ENCODE data around the gene APBB2.
"Not testable (repeated sequence)": the region's sequence is repeated elsewhere in the genome, so short reads cannot be mapped to it uniquely, and the experiment has no call there.

Gene APBB2

DNA sequence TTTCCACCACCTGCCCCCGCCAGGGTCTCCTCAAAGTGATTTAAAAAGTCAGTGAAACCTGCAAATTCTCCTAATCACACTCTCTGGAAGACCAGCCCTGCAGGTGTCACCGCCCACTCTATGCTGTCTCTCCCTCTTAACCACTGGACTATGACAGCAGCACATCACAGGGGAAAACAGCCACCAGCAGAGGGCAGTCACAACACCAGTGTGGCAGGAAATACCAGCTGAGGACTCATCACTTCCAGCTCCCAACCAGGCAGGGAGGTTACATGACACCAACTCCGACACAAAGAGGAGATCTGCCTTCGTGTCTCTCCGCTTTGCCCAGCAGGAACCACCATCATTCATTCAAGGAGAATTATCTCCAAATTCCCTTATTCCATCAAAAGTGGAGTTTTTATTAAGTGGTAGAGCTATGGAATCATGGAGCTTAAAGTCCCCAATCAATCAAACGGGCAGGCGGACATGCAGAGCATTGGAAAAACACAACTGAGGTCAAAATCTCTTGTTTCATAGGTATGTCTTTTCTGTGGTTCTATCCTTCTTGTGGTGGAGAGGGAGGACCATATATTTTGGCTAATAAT, 373.3 kb downstream of the APBB2 start:
- DNase-seq: peak; percentile 90

DNA sequence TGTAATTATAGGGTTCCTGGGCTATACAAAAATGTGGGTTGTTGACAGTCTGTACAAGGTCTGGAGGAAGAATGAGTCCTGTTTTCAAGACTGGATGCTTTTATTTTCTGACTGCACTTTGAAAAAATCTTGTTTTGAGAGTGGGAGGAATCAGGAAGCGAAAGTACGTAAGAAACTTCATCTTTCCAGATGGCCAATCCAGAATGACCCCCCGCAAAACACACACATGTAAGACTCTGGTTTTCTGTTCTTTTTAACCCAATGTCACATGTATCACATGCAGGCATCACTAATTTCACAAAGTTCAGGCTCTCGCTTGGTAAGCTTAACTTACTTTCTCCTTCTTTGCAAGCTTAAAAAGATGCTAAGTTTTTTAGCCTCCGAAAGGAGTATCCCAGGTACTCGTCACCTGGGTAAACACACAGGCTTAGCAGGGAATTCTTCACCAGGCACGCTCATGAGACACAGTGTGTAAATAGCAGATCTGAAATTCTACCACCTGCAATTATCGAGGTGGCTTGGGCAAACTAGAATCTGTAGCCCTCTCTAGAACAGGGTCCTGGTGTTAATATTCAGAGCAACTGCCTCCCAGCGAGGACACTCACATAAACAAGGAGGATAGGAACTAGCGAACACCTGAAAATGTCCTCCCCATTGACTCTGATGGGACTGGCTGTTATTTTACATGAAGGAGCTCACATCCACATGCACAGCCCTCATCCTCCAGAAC, 373.9 kb downstream of the APBB2 start:
- no peak for DNase-seq

DNA sequence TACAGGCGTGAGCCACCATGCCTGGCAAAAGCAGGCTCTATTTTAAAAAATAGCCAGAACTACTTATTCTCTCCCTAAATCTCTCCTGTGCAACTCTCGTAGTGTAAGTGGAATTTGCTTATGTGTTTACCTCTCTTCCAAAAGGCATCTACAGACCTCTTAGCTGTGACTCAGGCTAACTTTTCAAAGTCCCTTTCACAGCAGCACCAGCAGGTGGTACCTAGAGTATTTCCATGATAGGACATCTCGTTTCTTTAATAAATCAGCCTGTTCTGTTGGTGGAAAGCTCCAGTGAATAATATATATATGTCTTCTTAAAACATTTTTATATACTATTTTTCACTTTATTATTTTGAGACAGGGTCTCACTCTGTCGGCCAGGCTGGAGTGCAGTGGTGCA, 375.6 kb downstream of the APBB2 start:
- DNase-seq: no peak

DNA sequence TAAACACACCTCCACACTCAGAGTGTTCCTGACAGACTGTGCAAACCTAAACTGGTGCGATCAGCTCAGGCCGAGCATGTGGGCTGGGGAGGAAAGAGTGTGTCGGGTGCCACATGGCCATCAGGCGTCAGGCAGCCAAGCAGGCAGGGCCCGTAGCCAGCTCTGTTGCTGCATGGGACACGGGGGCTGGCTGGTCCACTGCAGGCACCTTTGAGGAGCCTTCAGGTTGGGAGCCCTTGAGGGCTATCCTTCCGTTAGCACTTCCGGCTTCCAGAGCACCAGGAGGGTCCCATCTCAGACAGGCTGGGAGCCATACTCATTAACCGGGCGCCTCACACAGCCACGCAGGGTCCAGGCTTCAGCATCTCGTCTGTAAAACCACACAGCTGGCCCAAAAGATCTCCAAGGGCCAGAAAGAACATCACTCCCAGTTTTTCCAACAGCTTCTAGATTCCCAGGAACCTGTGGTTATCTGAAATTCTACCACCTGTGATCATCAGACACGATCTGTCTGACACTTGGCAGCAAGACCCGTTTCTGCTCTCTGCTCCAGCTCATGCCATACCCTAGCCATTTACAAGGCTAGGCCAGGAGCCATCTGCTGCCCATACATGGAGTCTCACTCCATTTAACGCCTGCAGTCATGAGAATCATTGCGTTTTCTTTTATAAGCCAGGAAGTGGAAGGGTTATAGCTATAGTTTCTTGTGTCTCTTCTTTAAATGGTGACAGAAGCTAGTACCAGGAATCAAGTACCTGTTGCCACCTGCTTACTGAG, 377.1 kb downstream of the APBB2 start:
- DNase-seq: no peak

DNA sequence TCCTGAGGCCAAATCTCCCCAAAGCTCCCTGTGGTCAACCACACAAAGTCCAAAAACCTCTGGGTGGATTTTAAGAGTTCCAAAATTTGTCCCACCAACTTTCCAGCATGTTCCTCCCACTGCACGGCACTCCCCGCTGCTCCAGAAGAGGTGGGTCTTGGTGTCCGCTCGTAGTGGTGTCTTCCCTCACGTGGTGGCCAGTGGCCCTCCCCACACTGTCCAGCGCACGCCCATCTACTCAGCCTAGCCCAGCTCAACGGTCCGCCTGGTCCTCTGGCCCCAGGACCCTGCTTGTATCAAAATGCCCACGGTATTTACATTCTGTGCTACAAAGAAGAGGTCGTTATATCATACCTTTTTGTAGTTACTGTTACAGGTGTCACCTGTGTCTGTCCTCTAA, 381.1 kb downstream of the APBB2 start:
- DNase-seq: no peak

DNA sequence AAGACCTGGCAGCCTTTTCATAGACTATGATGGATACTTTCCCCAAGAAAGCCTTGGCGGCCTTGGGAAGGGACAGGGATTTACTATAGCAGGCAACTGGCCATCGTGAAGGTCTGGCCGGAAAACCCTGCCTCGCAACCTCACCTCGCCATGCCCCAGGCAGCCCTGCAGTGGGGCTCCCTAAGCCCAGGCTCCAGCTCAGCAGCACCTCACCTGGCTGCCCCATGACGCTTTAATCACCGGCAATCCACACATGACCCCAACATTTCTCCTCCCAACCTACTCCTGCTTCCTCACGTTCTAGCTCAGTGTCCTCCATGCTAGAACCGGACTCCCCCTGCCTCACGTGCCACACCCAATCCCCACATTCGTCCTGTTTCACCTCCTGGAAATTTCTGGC, 382.2 kb downstream of the APBB2 start:
- no peak for DNase-seq

DNA sequence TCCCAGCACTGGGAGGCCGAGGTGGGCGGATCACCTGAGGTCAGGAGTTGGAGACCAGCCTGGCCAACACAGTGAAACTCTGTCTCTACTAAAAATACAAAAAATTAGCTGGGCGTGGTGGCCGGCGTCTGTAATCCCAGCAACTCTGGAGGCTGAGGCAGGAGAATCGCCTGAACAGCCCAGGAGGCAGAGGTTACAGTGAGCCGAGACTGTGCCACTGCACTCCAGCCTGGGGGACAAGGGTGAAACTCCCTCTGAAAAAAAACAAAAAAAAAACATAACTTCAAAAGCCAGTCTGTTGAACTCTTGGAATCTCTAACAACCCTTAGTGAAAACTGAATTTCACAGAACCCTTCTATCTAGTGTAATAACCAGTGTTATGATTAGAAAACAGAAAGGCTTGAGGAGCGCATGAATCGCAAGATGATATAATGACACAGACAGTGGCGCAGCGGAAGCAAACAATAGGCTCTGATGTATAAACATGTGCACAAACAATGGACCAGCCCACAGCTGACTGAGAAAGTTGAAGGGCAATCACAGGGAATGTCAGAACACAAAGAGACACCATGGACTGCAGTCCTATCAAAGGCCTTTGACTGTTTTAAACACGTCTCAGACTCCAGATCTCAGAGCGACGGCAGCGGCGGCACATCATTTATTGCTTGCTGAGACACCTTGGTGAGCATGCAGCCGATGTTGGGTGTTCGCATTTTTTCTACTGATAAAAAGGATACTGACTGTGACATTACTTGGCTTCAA, 383.0 kb downstream of the APBB2 start:
- no peak for DNase-seq

DNA sequence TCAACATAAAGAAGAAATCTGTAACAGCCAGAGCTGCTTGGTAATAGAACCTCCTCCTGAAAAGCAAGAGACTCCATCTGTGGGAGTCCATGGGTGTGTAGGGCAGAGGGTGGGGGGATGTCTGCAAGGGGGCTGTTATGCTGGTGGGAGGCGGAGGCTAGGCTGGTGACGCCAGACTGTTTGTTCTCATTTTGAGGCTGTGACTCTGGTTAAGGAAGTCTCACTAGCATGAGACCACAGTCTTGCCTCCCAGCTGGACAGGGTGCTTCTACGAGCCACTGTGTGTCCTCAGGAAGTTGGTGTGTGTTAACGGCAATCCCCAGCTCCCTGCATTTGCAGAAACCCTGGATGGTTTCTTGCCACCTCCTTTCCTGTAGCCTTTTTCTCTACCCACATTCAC, 384.8 kb downstream of the APBB2 start:
- no peak for DNase-seq

DNA sequence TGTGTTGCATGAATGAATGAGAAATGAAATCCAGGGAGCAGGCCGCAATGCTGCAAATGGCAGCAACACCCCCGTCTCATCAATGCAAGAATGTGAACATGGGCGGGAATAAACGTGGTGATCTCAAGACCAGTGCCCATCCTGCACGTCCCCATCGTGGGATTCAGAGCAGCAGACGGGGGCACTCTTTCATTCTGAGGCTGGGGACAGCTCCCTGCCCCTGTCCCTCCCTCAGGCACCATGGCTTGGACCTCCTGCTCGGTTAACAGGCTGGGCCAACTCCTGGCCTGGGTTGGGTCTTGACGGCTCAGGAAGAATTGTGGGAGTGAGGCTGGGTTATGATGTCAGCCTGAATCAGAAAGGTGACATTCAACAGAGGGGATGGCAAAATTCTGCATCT, 385.7 kb downstream of the APBB2 start:
- no peak for DNase-seq

DNA sequence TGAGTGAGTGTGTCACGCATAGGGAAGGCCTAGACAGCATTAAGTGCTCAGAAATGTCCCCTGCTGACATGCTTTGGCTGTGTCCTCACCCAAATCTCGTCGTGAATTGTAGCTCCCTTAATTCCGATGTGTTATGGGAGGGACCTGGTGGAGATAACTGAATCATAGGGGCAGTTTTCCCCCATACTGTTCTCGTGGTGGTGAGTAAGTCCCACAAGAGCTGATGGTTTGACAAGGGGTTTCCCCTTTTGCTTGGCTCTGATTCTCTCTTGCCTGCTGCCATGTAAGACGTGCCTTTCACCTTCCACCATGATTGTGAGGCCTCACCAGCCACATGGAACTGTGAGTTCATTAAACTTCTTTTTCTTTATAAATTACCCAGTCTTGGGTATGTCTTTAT, 386.6 kb downstream of the APBB2 start:
- no peak for DNase-seq

DNA sequence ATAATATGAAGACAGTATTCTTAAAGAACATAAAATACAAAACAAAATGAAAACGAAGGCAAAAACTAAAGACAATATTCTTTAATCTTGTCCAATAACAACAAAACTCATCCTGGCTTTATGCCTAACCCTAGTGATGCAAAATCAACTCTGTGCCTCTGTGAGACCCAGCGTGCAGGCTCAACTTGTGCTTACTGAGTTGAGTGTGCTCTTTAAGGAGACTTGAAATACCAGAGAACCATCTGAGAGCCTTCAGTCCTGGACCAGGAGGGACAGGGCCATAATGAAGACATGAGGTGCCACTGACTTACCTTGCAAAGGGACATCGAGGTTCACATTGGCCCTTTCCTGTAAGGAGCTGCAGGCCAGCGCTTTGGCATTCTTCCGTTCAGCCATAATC, 387.5 kb downstream of the APBB2 start:
- no peak for DNase-seq

DNA sequence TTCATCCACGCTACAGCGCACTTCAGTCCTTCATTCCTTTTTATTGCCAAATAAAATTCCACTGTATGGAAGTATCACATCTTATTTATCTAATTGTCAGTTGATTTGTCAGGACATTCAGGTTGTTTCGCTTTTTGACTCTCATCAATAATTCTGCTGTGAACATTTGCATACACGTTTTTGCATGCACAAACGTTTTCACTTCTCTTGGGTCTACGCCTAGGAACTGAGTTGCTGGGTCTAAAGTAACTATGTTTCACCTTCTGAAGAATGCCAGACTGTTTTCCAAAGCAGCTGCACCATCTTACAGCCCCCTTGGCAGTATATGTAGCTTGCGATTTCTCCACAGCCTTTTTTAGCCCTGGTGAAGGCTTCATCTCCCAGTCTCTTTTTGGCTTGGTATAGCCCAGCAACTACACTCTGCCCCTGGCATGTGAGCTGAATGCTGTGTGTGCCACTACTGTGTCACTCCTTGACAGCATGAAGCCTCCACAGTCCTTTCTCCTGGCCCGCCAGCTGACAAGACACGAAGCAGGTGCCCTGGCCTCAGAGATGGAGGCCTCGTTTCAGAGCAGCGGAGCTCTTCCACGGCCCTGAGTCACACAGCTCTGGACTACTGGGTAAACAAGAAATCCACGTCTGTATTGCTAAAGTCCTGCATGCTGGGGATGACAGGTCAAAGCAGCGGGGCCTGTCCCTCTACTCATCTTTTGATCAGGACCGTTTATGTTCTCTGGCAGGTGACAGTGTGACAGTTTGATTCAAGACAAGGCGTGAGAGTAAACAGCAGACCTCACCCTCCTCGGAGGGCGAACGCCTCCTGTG, 389.1 kb downstream of the APBB2 start:
- DNase-seq: peak; percentile 5

DNA sequence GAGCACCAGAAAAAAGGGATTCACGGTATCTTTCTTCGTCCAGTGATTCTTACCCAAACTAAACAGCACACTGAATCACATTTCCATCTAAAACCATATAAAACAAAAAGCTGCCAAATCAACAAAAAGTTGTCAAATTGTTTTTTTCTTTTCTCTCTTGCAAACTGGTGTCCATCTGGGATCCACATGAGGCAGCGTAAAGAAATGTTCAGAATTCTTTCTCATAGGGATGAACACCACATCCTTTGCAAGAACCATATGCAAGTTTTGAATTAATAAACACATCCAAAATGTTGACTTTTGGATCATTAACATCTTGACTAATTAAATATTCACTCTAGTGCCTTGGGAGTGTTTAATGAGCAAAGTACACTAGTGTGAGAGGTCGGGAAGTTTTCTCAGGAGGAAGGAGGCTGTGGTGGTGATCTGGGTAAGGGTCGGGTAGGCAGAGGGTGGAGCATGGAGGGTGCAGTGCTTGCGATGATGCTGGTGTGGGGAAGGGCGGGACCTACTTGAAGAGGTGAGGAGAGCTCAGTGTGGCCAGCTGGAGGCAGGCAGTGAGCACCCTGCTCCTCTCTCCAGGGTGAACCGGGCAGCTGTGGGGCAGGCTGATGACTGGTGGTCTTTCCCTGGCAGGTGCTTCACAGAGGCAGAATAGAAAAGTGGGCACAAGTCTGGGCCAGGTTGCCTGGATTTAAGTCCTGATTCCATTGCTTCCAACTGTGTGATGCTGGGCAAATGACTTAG, 391.7 kb downstream of the APBB2 start:
- no peak for DNase-seq

DNA sequence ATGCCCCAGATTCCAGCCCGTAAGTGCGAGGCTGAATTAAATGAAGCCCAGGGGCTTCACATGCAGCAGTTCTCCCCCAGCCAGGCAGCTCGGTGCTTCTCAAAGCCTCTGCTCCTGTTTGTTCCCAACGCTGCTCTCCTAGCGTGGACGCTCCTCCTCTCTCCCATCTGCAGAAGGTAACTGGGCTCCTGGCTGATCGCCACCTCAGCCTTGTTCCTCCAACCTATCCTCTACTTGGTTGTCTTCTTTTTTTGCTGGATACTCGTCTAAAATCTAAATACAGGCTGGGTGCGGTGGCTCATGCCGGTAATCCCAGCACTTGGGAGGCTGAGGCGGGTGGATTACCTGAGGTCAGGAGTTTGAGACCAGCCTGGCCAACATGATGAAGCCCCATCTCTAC, 394.2 kb downstream of the APBB2 start:
- DNase-seq: no peak

DNA sequence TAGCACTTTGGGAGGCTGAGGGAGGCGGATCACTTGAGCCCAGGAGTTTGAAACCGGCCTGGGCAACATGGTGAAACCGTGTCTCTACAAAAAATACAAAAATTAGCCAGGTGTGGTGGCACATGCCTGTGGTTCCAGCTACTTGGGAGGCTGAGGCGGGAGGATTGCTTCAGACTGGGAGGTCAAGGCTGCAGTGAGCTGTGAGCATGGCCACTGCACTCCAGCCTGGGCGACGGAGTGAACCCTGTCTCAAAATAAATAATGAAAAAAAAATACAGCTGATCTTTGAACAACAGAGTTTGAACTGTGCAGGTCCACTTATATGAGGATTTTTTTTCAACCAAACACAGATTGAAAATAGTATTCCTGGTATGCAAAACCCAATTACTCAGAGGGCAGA, 397.2 kb downstream of the APBB2 start:
- DNase-seq: not testable (repeated sequence)

DNA sequence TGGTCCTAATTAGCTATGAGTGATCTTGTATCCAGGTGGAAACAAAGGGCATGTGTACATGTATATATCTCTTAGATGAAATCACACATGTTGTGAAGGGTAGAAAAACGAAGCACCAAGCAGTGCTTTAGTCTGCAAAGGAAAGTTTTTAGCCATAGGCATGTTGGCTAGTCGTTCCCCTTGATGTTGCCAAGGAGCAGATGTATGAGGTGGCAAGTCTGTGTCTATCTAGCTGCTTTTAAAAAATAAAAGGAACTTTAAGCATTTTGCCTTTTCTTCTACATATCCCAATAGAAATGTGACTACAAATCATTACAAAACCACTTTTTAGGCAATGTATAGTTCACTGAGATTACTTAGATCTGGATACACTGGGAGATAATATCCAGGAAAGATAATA, 401.5 kb downstream of the APBB2 start:
- no peak for DNase-seq

DNA sequence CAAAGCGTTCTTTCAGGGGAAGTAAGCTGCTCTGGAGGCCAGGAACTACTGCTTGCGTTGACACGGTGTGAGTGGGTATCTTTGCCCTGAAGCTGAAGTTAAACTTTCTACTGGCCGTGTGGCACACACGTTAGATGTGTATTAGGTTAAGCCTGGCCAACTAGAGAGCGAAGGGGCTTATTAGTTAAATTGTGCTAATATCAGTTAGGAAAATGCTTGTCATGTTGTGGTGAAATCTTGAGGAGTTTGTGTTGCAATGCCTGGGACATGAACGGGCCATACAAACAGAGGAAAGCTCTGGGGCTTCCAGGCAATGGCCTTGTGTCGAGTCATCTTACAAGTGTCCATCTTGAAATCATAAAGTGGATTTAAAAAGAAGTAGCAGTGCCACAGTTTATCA, 402.0 kb downstream of the APBB2 start:
- no peak for DNase-seq

DNA sequence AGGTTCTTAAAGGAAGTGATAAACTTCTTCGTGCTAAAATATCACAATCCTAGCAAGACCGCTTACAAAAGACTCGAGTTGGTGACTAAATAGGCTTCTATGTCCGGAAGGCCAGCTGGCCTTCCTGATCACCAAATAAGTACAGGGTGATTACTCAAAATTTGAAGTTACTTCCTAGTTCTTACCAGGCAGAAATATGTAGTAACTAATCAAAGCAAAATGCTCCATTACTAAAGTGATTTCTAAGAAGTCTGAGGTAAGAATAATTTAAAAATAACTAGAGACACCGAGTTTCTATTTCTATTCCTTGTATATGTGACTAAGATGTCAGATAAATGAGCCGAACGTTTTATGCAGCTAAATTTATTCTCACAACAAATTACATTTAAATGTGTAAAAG, 402.4 kb downstream of the APBB2 start:
- DNase-seq: no peak

DNA sequence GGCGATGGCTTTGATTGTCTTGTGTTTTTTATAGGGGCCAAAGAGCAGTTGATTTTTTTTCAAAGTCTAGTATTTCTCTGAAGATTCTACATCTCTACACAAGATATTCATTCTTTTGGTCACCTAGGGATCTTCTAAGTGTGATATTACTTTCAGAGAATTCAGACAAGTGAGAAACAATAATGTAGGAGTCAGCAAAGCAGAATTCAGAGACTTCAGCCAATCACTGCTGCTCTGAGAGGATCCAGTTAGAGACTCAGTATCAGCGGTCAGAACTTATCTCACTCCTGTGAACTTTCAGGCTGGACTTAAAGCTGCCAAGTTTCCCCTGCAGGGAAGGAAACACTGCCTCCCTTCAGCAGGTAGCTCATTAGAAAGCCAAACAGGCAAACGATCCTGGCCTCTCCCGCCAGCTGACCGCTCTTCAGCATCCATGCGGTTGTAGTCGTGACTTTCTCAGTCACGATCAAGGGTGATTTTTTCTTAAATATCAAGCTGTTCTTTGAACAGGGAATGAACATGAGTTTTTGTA, 405.4 kb downstream of the APBB2 start:
- DNase-seq: no peak

DNA sequence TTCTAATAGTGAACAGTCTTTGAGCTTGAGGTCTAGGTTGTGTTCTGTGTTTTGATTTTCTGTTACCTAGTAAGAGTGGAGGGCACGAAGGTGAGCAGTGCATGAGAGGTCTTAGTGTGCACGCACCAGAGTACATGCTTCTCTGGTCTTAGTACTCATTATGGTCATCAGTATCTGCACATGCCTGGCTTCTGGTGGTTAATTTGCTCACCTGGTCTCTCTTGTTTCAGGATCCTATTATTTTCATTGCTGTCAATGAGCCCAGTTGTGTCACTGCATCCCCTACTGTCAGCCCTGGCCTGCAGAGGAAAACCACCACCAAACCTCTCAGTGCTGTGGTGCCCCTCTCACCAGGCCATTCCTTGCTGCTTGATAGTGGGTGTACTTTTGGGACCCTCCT, 409.7 kb downstream of the APBB2 start:
- DNase-seq: peak; percentile 45

DNA sequence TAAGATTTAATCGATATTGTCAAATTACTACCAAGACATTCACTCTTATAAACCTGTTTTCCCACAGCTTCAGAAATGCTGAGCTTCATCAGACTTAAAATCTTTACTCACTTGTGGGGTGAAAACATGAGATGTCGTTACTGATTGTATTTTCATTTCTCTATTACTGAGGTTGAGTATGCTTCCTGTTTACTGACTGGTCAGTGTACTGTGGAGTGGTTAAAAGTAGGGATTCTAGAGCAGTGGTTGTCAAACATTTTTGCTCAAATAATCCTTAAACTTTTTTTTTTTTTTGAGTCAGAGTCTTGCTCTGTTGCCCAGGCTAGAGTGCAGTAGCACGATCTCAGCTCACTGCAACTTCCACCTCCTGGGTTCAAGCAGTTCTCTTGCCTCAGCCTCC, 414.3 kb downstream of the APBB2 start:
- no peak for DNase-seq

DNA sequence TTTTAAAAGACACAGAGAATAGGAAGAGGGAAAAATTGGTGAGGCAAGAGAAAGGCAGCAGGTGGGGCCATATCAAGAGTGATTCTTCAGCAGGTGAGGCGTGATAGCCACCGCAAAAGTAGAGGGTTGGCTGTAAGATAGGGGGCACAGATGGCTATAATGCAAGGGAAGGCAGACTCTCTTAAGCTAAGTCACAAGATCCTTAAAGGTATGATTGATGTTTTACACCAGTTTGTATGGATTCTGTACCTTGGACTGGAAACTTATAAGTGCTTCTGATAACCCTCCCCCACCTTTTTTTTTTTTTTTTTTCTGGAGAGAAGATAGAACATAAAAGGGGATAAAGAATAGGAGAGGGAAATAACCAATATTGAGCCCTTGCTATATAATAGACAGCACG, 424.6 kb downstream of the APBB2 start:
- no peak for DNase-seq
